PC-9 (cell line): ENCODE results near the gene C11orf52. TPM values are rescaled to one million over a fixed set of nuclear protein-coding genes. Genes with fewer than 3 reads are reported as not detected.
"Not testable (repeated sequence)": the region's sequence is repeated elsewhere in the genome, so short reads cannot be mapped to it uniquely, and the experiment has no call there.

Source experiments
- BruUV-seq: library from RNA; stranded (reverse); fragments of 400-500 nt; replicated peaks from 2 replicates; lab custom pipeline; 2021; lab: Mats Ljungman, UMichigan
- CTCF ChIA-PET: fragments of 300-600 bp; sonication (Branson Sonifier 250); formaldehyde crosslinking; loops from one replicate; lab custom pipeline; 2022; ENCODE audit warnings: antibody characterized with exemption; lab: Charles Lee
- POLR2A ChIA-PET: fragments of 300-600 bp; sonication (Branson Sonifier 250); formaldehyde crosslinking; loops from one replicate; lab custom pipeline; 2022; ENCODE audit warnings: antibody characterized with exemption; ENCODE audit not compliant: unreplicated experiment; lab: Charles Lee
- DNase-seq, 2 experiments: peaks; one replicate each; pipeline versions ENCODE4 v3.0.0 to v3.0.0-alpha.2; 2015 to 2022; ENCODE audit warnings: mixed read lengths in 1 of 2
- H2AFZ ChIP-seq: fragments of 200-600 bp; sonication (generic); 2 replicates; pipeline ENCODE4 v1.8.1; 2017; ENCODE audit warnings: antibody characterized with exemption
- H3F3A ChIP-seq: fragments of 200-600 bp; sonication (generic); 2 replicates; pipeline ENCODE4 v1.8.1; 2017; ENCODE audit warnings: antibody characterized with exemption, mild to moderate bottlenecking, low read depth; ENCODE audit not compliant: insufficient read depth
- H3K27ac ChIP-seq: fragments of 200-600 bp; sonication (generic); 2 replicates; pipeline ENCODE4 v1.6.1; 2016; ENCODE audit warnings: mixed run types
- H3K27me3 ChIP-seq: fragments of 200-600 bp; sonication (generic); 2 replicates; pipeline ENCODE4 v1.6.1; 2016; ENCODE audit warnings: low read depth, mixed run types; ENCODE audit not compliant: insufficient read depth
- H3K36me3 ChIP-seq: fragments of 200-600 bp; sonication (generic); 2 replicates; pipeline ENCODE4 v1.6.1; 2016; ENCODE audit warnings: low read depth, mixed run types
- H3K4me1 ChIP-seq: fragments of 200-600 bp; sonication (generic); replicated peaks from 2 replicates; pipeline ENCODE4 v1.6.1; 2016; ENCODE audit warnings: mixed run types; ENCODE audit not compliant: insufficient read depth
- H3K4me2 ChIP-seq: fragments of 200-600 bp; sonication (generic); 2 replicates; pipeline ENCODE4 v1.6.1; 2017; ENCODE audit warnings: mixed run types
- H3K4me3 ChIP-seq: fragments of 200-600 bp; sonication (generic); 2 replicates; pipeline ENCODE4 v1.6.1; 2016; ENCODE audit warnings: mixed run types
- H3K79me2 ChIP-seq: fragments of 200-600 bp; sonication (generic); 2 replicates; pipeline ENCODE4 v1.6.1; 2017; ENCODE audit warnings: low read depth, mixed run types
- H3K9me2 ChIP-seq: fragments of 200-600 bp; sonication (generic); 2 replicates; pipeline ENCODE4 v1.8.1; 2017; ENCODE audit warnings: mild to moderate bottlenecking; ENCODE audit not compliant: insufficient read depth
- H3K9me3 ChIP-seq: fragments of 200-600 bp; sonication (generic); 2 replicates; pipeline ENCODE4 v1.8.1; 2016; ENCODE audit warnings: low read depth; ENCODE audit not compliant: insufficient read depth
- H4K20me1 ChIP-seq: fragments of 200-600 bp; sonication (generic); 2 replicates; pipeline ENCODE4 v1.8.1; 2017; ENCODE audit not compliant: insufficient read depth
- EZH2 ChIP-seq: fragments of 200-600 bp; sonication (generic); IDR thresholded peaks from 2 replicates; pipeline ENCODE4 v1.8.0; 2017; ENCODE audit warnings: antibody characterized with exemption, low read depth
- intact Hi-C: fragments of 100-400 bp; cut with micrococcal nuclease; formaldehyde crosslinking; loops from one replicate; pipeline ENCODE4 v1.10.0; 2022; ENCODE audit not compliant: unreplicated experiment
- total RNA-seq: library from RNA; stranded (reverse); gene quantifications from 2 replicates; pipeline ENCODE4 v1.2.3, GENCODE V29; 2021
- TF ChIP-seq, protein P1 (sequence below): fragments of 200-600 bp; sonication (generic); conservative IDR thresholded peaks from 2 replicates; pipeline ENCODE4 v1.6.1; 2017; ENCODE audit warnings: mixed run types, antibody characterized with exemption, mild to moderate bottlenecking, moderate library complexity

Gene C11orf52
- total RNA-seq, 1 experiment from 2014 or later, result 6.4 TPM

DNA sequence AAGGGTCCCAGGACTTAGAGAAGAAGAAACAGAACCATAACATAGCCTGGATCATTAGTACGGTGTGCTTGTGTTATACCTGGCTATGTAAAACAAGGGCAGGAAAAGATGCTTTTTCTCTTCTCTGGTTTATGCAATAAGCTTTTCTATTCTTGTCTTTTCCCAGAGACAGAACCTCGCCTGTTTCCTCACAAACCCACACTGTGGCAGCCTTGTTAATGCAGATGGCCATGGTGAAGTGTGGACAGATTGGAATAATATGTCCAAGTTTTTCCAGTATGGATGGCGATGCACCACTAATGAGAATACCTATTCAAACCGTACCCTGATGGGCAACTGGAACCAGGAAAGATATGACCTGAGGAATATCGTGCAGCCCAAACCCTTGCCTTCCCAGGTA lies 36.5 kb upstream of the C11orf52 start:
- H3F3A ChIP-seq, result peaks cover 14% of the 10 kb centered on the region
- TF ChIP-seq, protein P1, sequence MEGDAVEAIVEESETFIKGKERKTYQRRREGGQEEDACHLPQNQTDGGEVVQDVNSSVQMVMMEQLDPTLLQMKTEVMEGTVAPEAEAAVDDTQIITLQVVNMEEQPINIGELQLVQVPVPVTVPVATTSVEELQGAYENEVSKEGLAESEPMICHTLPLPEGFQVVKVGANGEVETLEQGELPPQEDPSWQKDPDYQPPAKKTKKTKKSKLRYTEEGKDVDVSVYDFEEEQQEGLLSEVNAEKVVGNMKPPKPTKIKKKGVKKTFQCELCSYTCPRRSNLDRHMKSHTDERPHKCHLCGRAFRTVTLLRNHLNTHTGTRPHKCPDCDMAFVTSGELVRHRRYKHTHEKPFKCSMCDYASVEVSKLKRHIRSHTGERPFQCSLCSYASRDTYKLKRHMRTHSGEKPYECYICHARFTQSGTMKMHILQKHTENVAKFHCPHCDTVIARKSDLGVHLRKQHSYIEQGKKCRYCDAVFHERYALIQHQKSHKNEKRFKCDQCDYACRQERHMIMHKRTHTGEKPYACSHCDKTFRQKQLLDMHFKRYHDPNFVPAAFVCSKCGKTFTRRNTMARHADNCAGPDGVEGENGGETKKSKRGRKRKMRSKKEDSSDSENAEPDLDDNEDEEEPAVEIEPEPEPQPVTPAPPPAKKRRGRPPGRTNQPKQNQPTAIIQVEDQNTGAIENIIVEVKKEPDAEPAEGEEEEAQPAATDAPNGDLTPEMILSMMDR, result no peak
- TF ChIP-seq EZH2, result no peak
- H2AFZ ChIP-seq, result no peak overlapping the region
- no TSS peak for BruUV-seq
- H3K9me2 ChIP-seq, result no peaks in the 10 kb centered on the region
- ChIA-PET POLR2A (interaction anchor here (0.5 kb wide), 1 partner anchor 18 kb away, joined by 9 read pairs; no protein-coding TSS in a partner anchor), CTCF (no interaction called here)
- intact Hi-C loops, result no loop called here
- DNase-seq, result no peak
- peaks cover 15% of the 10 kb centered on the region for H3K79me2 ChIP-seq
- H3K4me3 ChIP-seq, result no peak overlapping the region
- H3K27me3 ChIP-seq, result no peaks in the 10 kb centered on the region
- no peaks in the 10 kb centered on the region for H3K36me3 ChIP-seq
- no peak overlapping the region for H3K4me2 ChIP-seq
- no peaks in the 10 kb centered on the region for H4K20me1 ChIP-seq
- no peak overlapping the region for H3K27ac ChIP-seq
- peaks cover 10% of the 10 kb centered on the region for H3K4me1 ChIP-seq
- H3K9me3 ChIP-seq, result no peaks in the 10 kb centered on the region

DNA sequence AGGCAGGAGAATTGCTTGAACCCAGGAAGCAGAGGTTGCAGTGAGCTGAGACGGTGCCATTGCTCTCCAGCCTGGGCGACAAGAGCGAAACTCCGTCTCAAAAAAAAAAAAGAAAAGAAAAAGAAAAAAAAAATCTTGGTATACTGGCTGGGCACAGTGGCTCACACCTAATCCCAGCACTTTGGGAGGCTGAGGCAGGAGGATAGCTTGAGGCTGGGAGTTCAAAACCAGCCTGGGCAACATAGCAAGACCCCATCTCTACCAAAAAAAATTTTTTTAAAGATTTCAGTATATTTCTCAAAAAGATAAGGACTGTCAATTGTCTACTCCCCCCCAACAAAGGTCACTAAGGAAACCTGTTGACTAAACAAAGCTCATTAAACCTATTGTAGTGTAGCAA lies 33.7 kb upstream of the C11orf52 start:
- BruUV-seq, H3K27me3 ChIP-seq, H4K20me1 ChIP-seq, H3K9me2 ChIP-seq, H3K4me2 ChIP-seq, DNase-seq, H3K4me3 ChIP-seq, H3F3A ChIP-seq, H3K36me3 ChIP-seq, H3K9me3 ChIP-seq, H2AFZ ChIP-seq, H3K4me1 ChIP-seq, intact Hi-C loops, POLR2A ChIA-PET, H3K27ac ChIP-seq, H3K79me2 ChIP-seq: not testable (repeated sequence)
- CTCF ChIA-PET, result interaction anchor here (0.6 kb wide), 1 partner anchor 1685 kb away, joined by 3 read pairs; no protein-coding TSS in a partner anchor

DNA sequence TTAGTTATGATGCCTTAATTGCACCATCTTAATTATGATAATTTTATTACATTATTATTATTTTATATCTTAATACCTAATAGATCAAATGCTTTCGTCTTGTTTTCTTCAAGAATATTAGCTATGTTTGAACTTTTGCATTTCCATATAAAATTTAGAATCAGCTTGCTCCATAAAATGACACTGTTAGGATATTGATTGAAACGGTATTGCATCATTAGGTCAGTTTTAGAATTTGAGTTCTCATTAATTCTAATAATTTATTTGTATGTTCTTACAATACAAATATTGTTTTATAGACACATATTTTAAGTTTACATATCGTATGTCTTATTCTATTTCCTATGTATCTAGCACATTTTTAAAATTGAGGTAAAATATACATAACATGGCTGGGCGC lies 32.7 kb upstream of the C11orf52 start:
- Histone ChIP-seq H3K4me2 (no peak overlapping the region), H3K9me2 (no peaks in the 10 kb centered on the region), H3K27me3 (no peaks in the 10 kb centered on the region), H3K27ac (no peak overlapping the region), H3K4me1 (no peaks in the 10 kb centered on the region), H4K20me1 (no peaks in the 10 kb centered on the region), H3K36me3 (no peaks in the 10 kb centered on the region), H2AFZ (no peak overlapping the region), H3F3A (no peaks in the 10 kb centered on the region; the same call in 1 of the 2 replicates), H3K9me3 (no peaks in the 10 kb centered on the region), H3K79me2 (no peaks in the 10 kb centered on the region), H3K4me3 (no peak overlapping the region)
- ChIA-PET CTCF (no interaction called here), POLR2A (no interaction called here)
- no peak for DNase-seq
- BruUV-seq, result no TSS peak
- TF ChIP-seq, protein P1, result no peak
- TF ChIP-seq EZH2, result no peak
- intact Hi-C loops, result no loop called here

DNA sequence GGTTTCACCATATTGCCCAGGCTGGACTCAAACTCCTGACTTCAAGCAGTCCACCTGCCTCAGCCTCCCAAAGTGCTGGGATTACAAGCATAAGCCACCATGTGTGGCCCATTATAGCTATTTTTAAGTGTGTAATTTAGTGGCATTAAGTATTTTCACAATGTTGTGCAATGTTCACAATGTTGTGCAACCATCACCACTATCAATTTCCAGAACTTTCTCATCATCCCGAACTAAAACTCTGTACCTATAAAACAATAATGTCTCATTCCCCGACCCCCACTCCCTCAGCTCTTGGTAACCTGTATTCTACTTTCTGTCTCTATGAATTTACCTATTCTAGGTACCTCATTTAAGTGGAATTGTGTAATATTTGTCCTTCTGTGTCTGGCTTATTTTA lies 31.9 kb upstream of the C11orf52 start:
- CTCF ChIA-PET, result no interaction called here
- TF ChIP-seq EZH2, result no peak
- TF ChIP-seq, protein P1, result no peak

More for the DNA sequence above, 31.9 kb upstream of the C11orf52 start:
- Histone ChIP-seq H3K79me2 (no peaks in the 10 kb centered on the region), H3K9me3 (no peaks in the 10 kb centered on the region), H3K27me3 (no peaks in the 10 kb centered on the region), H3K9me2 (no peaks in the 10 kb centered on the region), H3K36me3 (no peaks in the 10 kb centered on the region), H2AFZ (no peak overlapping the region), H3F3A (no peaks in the 10 kb centered on the region; the same call in 1 of the 2 replicates), H4K20me1 (no peaks in the 10 kb centered on the region), H3K27ac (no peak overlapping the region), H3K4me2 (no peak overlapping the region), H3K4me3 (no peak overlapping the region), H3K4me1 (no peaks in the 10 kb centered on the region)
- no peak for DNase-seq
- intact Hi-C loops, result no loop called here
- POLR2A ChIA-PET, result no interaction called here
- BruUV-seq, result no TSS peak
